ENCODE measurements around the gene FAM32A. TPM values are rescaled to one million over a fixed set of nuclear protein-coding genes. Genes with fewer than 3 reads are reported as not detected.

Gene FAM32A
- total RNA-seq, 1 donor from 2014 or later = 69.3 TPM

GRCh38 chr19:16222806-16223205 is 37.6 kb downstream of the FAM32A start:
- intact Hi-C loops (cut with micrococcal nuclease) = no loop called here

- intact Hi-C loops (cut with micrococcal nuclease) = no loop called here
These were observed 38.5 kb downstream of the FAM32A start for GRCh38 chr19:16223746-16224145.

GRCh38 chr19:16224293-16225045 is 39.3 kb downstream of the FAM32A start:
- intact Hi-C loops (cut with micrococcal nuclease) = no loop called here

GRCh38 chr19:16225279-16226183 is 40.3 kb downstream of the FAM32A start:
- intact Hi-C loops (cut with micrococcal nuclease) = no loop called here

- intact Hi-C loops (cut with micrococcal nuclease) = no loop called here
These were observed 41.0 kb downstream of the FAM32A start for GRCh38 chr19:16226184-16226591.

- intact Hi-C loops (cut with micrococcal nuclease) = no loop called here
These were observed 41.9 kb downstream of the FAM32A start for GRCh38 chr19:16226878-16227836.

- intact Hi-C loops (cut with micrococcal nuclease) = no loop called here
These were observed 42.8 kb downstream of the FAM32A start for GRCh38 chr19:16227837-16228636.

- intact Hi-C loops (cut with micrococcal nuclease) = no loop called here
These were observed 43.6 kb downstream of the FAM32A start for GRCh38 chr19:16228637-16229321.

- intact Hi-C loops (cut with micrococcal nuclease) = no loop called here
These were observed 44.1 kb downstream of the FAM32A start for GRCh38 chr19:16229322-16229641.

- intact Hi-C loops (cut with micrococcal nuclease) = no loop called here
These were observed 46.9 kb downstream of the FAM32A start for GRCh38 chr19:16232127-16232526.

- intact Hi-C loops (cut with micrococcal nuclease) = no loop called here
These were observed 47.4 kb downstream of the FAM32A start for GRCh38 chr19:16232568-16232967.

GRCh38 chr19:16233081-16233776 is 48.0 kb downstream of the FAM32A start:
- intact Hi-C loops (cut with micrococcal nuclease) = no loop called here

- intact Hi-C loops (cut with micrococcal nuclease) = no loop called here
These were observed 48.8 kb downstream of the FAM32A start for GRCh38 chr19:16233836-16234551.

- intact Hi-C loops (cut with micrococcal nuclease) = no loop called here
These were observed 49.6 kb downstream of the FAM32A start for GRCh38 chr19:16234552-16235445.

- intact Hi-C loops (cut with micrococcal nuclease) = no loop called here
These were observed 50.8 kb downstream of the FAM32A start for GRCh38 chr19:16235811-16236652.

Measured in T-helper 1 cell treated with Interleukin-12 subunit alpha and Interleukin-12 subunit beta and Interleukin-4 antibody, amounts not matched to agents 30 ng/mL and 1 ng/mL, for 36 hours (primary cell).